ENCODE results near the gene SLC5A3.
A peak's percentile ranks its signal among the peaks of the same experiment; 100 is the strongest.

Gene SLC5A3

DNA sequence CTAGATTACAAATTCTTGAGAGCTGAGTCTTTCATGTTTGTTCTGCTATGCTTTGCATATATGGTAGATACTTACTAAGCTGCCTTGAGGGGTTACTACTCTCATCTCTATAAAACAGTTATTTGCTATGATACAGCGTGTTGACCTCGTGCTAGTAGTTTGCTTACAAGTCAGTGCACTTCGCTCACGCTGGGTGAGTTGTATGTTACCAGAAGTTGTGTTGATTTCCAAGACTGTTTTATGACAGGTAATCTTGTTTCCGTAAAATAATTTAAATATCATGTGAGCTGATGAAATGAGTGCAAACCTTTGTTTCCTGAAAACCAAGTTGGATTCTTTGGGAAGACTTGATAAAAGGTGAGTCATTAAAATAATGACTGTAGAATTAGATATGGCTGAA is 7.3 kb downstream of the SLC5A3 start:
- Histone ChIP-seq H3K4me2 (ENCODE audit: insufficient read depth, low read length) (peak overlapping the region; percentile 11; the same call in 1 of the 2 replicates), H2AFZ (ENCODE audit: low read depth, low read length) (no peak overlapping the region), H3K79me2 (ENCODE audit: insufficient read depth, low read length) (peaks cover 98% of the 10 kb centered on the region), H3K36me3 (ENCODE audit: insufficient read depth, low read length) (peaks cover 63% of the 10 kb centered on the region), H3K27ac (ENCODE audit: low read length) (peak overlapping the region; percentile 24; the same call in 1 of the 2 replicates), H3K9ac (ENCODE audit: low read depth, low read length) (no peak overlapping the region), H3K9me3 (ENCODE audit: insufficient read depth, low read length, severe bottlenecking) (no peaks in the 10 kb centered on the region), H4K20me1 (ENCODE audit: insufficient read depth, low read length) (peaks cover 44% of the 10 kb centered on the region; the same call in 1 of the 2 replicates), H3K27me3 (ENCODE audit: insufficient read depth, low read length, poor library complexity) (no peaks in the 10 kb centered on the region), H3K4me3 (ENCODE audit: low read depth in 1 of 2, low read length in 2 of 2) (no peak overlapping the region), H3K4me1 (ENCODE audit: insufficient read depth, low read length) (peaks cover 71% of the 10 kb centered on the region)
- no peak for ATAC-seq (ENCODE audit: insufficient read depth, low read depth)
- no peak for DNase-seq
- TF ChIP-seq CTCF (IDR thresholded peaks at IDR 0.05; ENCODE audit: borderline replicate concordance, extremely low read depth, low read length, poor library complexity, severe bottlenecking) (no peak), EZH2 (IDR thresholded peaks at IDR 0.05; ENCODE audit: borderline replicate concordance, low read depth, low read length, severe bottlenecking) (no peak)

GRCh38 chr21:34082769-34083168 is 9.4 kb downstream of the SLC5A3 start:
- no peak overlapping the region; the same call in 1 of the 2 replicates for H3K27ac ChIP-seq (ENCODE audit: low read length)
- H3K36me3 ChIP-seq (ENCODE audit: insufficient read depth, low read length): peaks cover 61% of the 10 kb centered on the region
- H3K4me1 ChIP-seq (ENCODE audit: insufficient read depth, low read length): peaks cover 57% of the 10 kb centered on the region
- H3K4me2 ChIP-seq (ENCODE audit: insufficient read depth, low read length): no peak overlapping the region
- H2AFZ ChIP-seq (ENCODE audit: low read depth, low read length): no peak overlapping the region
- H3K4me3 ChIP-seq (ENCODE audit: low read depth in 1 of 2, low read length in 2 of 2): no peak overlapping the region
- no peak for DNase-seq
- peaks cover 99% of the 10 kb centered on the region for H3K79me2 ChIP-seq (ENCODE audit: insufficient read depth, low read length)
- no peaks in the 10 kb centered on the region for H3K9me3 ChIP-seq (ENCODE audit: insufficient read depth, low read length, severe bottlenecking)
- H3K27me3 ChIP-seq (ENCODE audit: insufficient read depth, low read length, poor library complexity): no peaks in the 10 kb centered on the region
- H4K20me1 ChIP-seq (ENCODE audit: insufficient read depth, low read length): peaks cover 54% of the 10 kb centered on the region; the same call in 1 of the 2 replicates
- ATAC-seq (ENCODE audit: insufficient read depth, low read depth): no peak
- TF ChIP-seq EZH2 (IDR thresholded peaks at IDR 0.05; ENCODE audit: borderline replicate concordance, low read depth, low read length, severe bottlenecking): no peak
- no peak overlapping the region for H3K9ac ChIP-seq (ENCODE audit: low read depth, low read length)

DNA sequence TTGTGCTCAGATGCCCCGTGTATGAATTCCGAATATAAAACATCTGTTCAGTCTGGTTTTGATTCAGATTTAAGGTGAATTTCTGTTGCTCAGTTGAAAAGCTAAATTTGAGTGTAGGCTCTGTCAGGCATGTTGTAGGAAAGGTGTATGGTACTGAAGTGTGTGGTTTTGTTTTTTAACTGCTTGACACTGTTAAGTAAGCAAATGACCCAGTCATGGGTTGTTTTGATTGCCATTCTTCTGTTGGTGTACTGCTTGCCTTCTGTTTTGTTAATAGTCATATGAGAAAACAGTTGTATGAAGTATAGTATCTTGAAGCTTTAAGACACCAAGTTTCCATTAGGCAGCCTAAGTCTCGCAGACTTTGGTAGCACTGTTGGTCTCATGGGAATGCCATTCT is 10.0 kb downstream of the SLC5A3 start:
- H3K4me3 ChIP-seq (ENCODE audit: low read depth in 1 of 2, low read length in 2 of 2): no peak overlapping the region
- peaks cover 99% of the 10 kb centered on the region for H3K79me2 ChIP-seq (ENCODE audit: insufficient read depth, low read length)
- H3K27ac ChIP-seq (ENCODE audit: low read length): peak overlapping the region; percentile 18; the same call in 1 of the 2 replicates
- no peaks in the 10 kb centered on the region for H3K27me3 ChIP-seq (ENCODE audit: insufficient read depth, low read length, poor library complexity)
- H3K4me2 ChIP-seq (ENCODE audit: insufficient read depth, low read length): no peak overlapping the region
- H3K9ac ChIP-seq (ENCODE audit: low read depth, low read length): no peak overlapping the region
- H4K20me1 ChIP-seq (ENCODE audit: insufficient read depth, low read length): peaks cover 54% of the 10 kb centered on the region; the same call in 1 of the 2 replicates
- H3K36me3 ChIP-seq (ENCODE audit: insufficient read depth, low read length): peaks cover 59% of the 10 kb centered on the region
- TF ChIP-seq CTCF (IDR thresholded peaks at IDR 0.05; ENCODE audit: borderline replicate concordance, extremely low read depth, low read length, poor library complexity, severe bottlenecking) (no peak), EZH2 (IDR thresholded peaks at IDR 0.05; ENCODE audit: borderline replicate concordance, low read depth, low read length, severe bottlenecking) (no peak)
- DNase-seq: no peak
- peaks cover 51% of the 10 kb centered on the region for H3K4me1 ChIP-seq (ENCODE audit: insufficient read depth, low read length)
- no peak for ATAC-seq (ENCODE audit: insufficient read depth, low read depth)
- no peak overlapping the region for H2AFZ ChIP-seq (ENCODE audit: low read depth, low read length)
- H3K9me3 ChIP-seq (ENCODE audit: insufficient read depth, low read length, severe bottlenecking): no peaks in the 10 kb centered on the region

GRCh38 chr21:34085129-34085528 is 11.8 kb downstream of the SLC5A3 start:
- H3K9me3 ChIP-seq (ENCODE audit: insufficient read depth, low read length, severe bottlenecking): no peaks in the 10 kb centered on the region
- no peak overlapping the region for H3K4me2 ChIP-seq (ENCODE audit: insufficient read depth, low read length)
- peaks cover 62% of the 10 kb centered on the region; the same call in 1 of the 2 replicates for H4K20me1 ChIP-seq (ENCODE audit: insufficient read depth, low read length)
- H2AFZ ChIP-seq (ENCODE audit: low read depth, low read length): no peak overlapping the region
- peaks cover 100% of the 10 kb centered on the region for H3K79me2 ChIP-seq (ENCODE audit: insufficient read depth, low read length)
- no peak for TF ChIP-seq EZH2 (IDR thresholded peaks at IDR 0.05; ENCODE audit: borderline replicate concordance, low read depth, low read length, severe bottlenecking)
- no peak for TF ChIP-seq CTCF (IDR thresholded peaks at IDR 0.05; ENCODE audit: borderline replicate concordance, extremely low read depth, low read length, poor library complexity, severe bottlenecking)
- no peak overlapping the region for H3K9ac ChIP-seq (ENCODE audit: low read depth, low read length)
- DNase-seq: no peak
- H3K4me1 ChIP-seq (ENCODE audit: insufficient read depth, low read length): peaks cover 41% of the 10 kb centered on the region
- no peak for ATAC-seq (ENCODE audit: insufficient read depth, low read depth)
- H3K36me3 ChIP-seq (ENCODE audit: insufficient read depth, low read length): peaks cover 55% of the 10 kb centered on the region
- H3K27me3 ChIP-seq (ENCODE audit: insufficient read depth, low read length, poor library complexity): no peaks in the 10 kb centered on the region
- H3K4me3 ChIP-seq (ENCODE audit: low read depth in 1 of 2, low read length in 2 of 2): no peak overlapping the region
- H3K27ac ChIP-seq (ENCODE audit: low read length): no peak overlapping the region

Measured in DND-41 (cell line).